Activated CD8-positive, alpha-beta memory T cell treated with anti-CD3 and anti-CD28 coated beads, Interleukin-2, amount 10 ng/mL, durations not matched to agents 7 days and 5 days (primary cell): Measurements from ENCODE around the gene ECEL1. TPM values are rescaled to one million over a fixed set of nuclear protein-coding genes. Genes with fewer than 3 reads are reported as not detected.
"Not testable (repeated sequence)": the region's sequence is repeated elsewhere in the genome, so short reads cannot be mapped to it uniquely, and the experiment has no call there.

Source experiments
- ATAC-seq: fragments of 150-1000 bp; cut with Tn5 transposase; one replicate; pipeline ENCODE4 v1.10.0; 2021; ENCODE audit warnings: moderate library complexity
- CTCF ChIA-PET: fragments of 350-600 bp; sonication (Branson Sonifier 250); formaldehyde crosslinking; loops from one replicate; lab custom pipeline; 2021; ENCODE audit warnings: antibody characterized with exemption; lab: Charles Lee
- DNase-seq: peaks from one replicate; pipeline ENCODE4 v3.0.0-alpha.2; 2020
- H3K27ac Mint-ChIP-seq: one replicate; pipeline ENCODE4 v1.8.0; 2021; ENCODE audit warnings: mild to moderate bottlenecking, mixed read lengths
- H3K27me3 Mint-ChIP-seq: one replicate; pipeline ENCODE4 v1.8.0; 2021; ENCODE audit warnings: mixed read lengths
- H3K36me3 Mint-ChIP-seq: one replicate; pipeline ENCODE4 v1.8.0; 2021; ENCODE audit warnings: mild to moderate bottlenecking, mixed read lengths
- H3K4me1 Mint-ChIP-seq: one replicate; pipeline ENCODE4 v1.8.0; 2021; ENCODE audit warnings: mixed read lengths
- H3K4me3 Mint-ChIP-seq: one replicate; pipeline ENCODE4 v1.8.0; 2021; ENCODE audit warnings: mild to moderate bottlenecking, moderate library complexity, mixed read lengths
- H3K9me3 Mint-ChIP-seq: one replicate; pipeline ENCODE4 v1.8.0; 2022; ENCODE audit warnings: low read depth, mixed read lengths
- total RNA-seq, 2 experiments: library from RNA; stranded (reverse); gene quantifications; one replicate each; pipeline ENCODE4 v1.2.3, GENCODE V29; 2021

Gene ECEL1
- total RNA-seq, 2 experiments from 2014 or later = 0.21 TPM; not detected in 1

DNA sequence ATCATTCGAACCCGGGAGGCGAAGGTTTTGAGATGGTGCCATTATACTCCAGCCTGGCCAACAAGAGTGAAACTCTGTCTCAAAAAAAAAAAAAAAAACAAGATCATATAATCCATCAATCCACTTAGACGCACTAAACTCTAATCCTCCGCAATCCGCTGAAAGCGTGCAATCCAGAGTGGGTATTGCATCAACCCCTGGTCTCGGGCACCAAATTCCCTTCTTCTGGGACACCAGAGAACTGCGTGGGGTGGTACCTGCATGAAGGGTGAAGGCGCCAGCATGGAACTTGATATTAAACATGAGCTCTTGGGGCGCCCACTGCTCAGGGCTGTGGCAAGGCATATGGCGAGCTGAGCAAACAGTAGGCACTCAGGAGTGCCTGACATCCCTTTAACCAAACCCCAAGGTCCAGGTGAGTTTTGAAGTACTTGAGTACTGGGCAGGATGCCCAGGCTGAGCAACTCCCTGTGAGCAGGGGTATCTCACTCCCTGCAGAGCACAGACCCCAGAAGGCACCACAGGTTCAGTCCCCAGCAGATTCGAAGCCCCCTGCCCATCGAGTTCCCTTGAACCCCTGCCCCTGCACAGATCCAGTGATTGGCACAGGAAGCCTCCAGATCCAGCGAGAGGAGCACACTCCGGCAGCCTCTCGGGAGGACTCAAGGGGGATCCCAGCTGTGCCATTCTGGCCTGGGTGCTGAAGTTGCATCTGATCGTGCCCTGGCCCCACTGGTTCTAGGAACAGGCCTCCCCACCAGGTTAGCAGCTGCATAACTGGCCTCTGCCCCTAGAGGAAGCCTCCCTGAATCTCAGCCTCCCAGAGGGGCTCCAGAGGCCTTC lies 23.7 kb downstream of the ECEL1 start:
- Mint-ChIP-seq H3K27me3 (peaks cover 22% of the 10 kb centered on the region), H3K4me3 (no peak overlapping the region), H3K27ac (no peak overlapping the region), H3K9me3 (no peaks in the 10 kb centered on the region), H3K36me3 (no peaks in the 10 kb centered on the region), H3K4me1 (no peaks in the 10 kb centered on the region)
- no peak for DNase-seq
- CTCF ChIA-PET = interaction anchor here (1.7 kb wide), 1 partner anchor 24 kb away, joined by 5 read pairs; no protein-coding TSS in a partner anchor
- no peak for ATAC-seq

DNA sequence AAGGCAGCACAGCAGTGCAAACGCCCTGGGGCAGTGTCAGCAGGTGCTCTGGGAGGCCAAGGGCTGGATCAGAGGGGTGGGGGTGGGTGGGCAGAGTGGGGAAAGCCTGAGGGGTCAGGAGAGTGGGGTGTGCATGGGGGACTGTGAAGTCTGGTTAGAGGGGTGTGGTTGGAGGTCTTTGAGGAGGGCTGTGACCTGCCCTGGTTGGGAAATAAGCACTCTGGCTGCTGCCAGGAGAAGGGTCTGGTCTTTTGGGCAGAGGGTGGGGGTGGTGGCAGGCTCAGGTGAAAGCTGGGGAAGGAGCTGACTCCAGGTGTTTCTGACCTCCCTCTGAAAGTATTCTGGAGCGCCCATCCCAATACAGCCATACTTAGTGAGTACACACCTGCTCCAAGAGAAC lies 27.5 kb downstream of the ECEL1 start:
- H3K9me3 Mint-ChIP-seq = no peaks in the 10 kb centered on the region
- H3K4me1 Mint-ChIP-seq = no peaks in the 10 kb centered on the region
- H3K36me3 Mint-ChIP-seq = no peaks in the 10 kb centered on the region
- H3K4me3 Mint-ChIP-seq = no peak overlapping the region
- peaks cover 14% of the 10 kb centered on the region for H3K27me3 Mint-ChIP-seq
- DNase-seq (no peak), ATAC-seq (no peak)
- no peak overlapping the region for H3K27ac Mint-ChIP-seq
- CTCF ChIA-PET = no interaction called here

DNA sequence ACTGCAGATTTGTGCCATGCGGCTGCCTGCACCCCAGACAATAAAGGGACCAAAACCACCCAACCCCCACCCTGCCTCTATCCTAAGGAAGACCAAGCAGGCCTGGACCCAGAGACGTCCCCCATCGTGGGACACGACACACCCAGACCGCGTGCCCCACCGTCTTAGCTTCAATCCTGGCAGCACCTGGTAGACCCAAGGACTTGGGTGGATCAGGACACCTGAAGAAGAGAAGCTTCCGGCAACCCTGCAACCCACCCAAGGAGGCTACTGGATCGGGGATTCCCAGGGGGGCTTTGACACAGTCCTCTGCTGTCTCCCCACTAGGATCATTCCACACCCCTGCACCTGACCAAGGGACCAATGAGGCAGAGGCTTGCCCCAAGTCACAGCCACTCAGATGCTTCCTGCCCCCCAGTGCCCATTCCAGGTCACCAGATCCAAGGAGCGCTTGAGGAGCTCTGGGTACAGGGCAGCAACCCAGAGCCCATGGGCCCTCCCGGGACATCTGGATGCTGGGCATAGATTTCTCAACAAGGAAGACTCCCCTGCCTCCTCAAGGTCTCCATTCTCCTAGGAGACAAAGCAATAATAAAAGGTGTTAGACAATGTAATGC lies 28.1 kb downstream of the ECEL1 start:
- Mint-ChIP-seq H3K27ac (no peak overlapping the region), H3K27me3 (peaks cover 14% of the 10 kb centered on the region), H3K36me3 (no peaks in the 10 kb centered on the region), H3K4me3 (no peak overlapping the region), H3K4me1 (no peaks in the 10 kb centered on the region), H3K9me3 (no peaks in the 10 kb centered on the region)
- CTCF ChIA-PET = no interaction called here
- no peak for DNase-seq
- no peak for ATAC-seq

DNA sequence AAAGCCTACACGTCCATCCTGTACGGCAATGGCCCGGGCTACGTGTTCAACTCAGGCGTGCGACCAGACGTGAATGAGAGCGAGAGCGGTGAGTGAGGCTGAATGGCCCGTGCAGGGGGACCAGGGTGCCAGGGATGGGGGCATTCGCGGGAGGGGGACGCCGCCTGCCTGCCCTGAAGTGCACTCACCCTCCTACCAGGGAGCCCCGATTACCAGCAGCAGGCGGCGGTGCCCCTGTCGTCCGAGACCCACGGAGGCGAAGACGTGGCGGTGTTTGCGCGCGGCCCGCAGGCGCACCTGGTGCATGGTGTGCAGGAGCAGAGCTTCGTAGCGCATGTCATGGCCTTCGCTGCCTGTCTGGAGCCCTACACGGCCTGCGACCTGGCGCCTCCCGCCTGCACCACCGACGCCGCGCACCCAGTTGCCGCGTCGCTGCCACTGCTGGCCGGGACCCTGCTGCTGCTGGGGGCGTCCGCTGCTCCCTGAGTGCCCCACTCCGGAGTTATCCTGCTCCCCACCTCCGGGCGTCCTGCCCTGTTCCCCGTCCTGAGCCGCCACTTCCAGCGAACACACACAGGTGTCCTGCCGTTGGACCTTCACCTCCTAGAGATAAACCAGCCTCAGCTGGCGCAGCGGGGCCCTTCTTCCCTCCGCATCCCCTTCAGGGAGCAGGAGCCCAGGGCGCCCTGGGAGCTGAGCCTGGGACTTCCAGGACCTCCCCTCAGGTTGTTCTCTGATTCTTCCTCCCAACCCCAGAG lies 28.8 kb downstream of the ECEL1 start:
- CTCF ChIA-PET = no interaction called here
- H3K36me3 Mint-ChIP-seq = no peaks in the 10 kb centered on the region

DNA sequence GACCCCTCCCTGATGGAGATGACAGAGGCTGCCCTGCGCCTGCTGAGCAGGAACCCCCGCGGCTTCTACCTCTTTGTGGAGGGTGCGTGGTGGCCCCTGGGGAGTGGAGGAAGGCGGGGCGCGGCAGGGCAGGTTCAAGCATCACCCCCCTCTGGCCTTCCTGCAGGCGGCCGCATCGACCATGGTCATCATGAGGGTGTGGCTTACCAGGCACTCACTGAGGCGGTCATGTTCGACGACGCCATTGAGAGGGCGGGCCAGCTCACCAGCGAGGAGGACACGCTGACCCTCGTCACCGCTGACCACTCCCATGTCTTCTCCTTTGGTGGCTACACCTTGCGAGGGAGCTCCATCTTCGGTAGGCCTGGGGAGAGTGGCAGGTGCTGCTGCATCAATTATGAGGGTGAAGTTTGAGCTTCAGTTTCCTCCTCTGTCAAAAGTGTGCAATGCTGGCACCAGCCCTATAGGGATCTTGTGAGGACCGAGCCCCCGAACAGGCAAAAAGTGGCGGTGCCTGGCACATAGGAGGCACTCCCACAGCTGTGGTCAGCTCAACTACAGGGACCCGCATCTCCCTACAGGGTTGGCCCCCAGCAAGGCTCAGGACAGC lies 29.5 kb downstream of the ECEL1 start:
- ATAC-seq = no peak
- Mint-ChIP-seq H3K4me3 (no peak overlapping the region), H3K27me3 (peaks cover 16% of the 10 kb centered on the region), H3K9me3 (no peaks in the 10 kb centered on the region), H3K27ac (no peak overlapping the region), H3K4me1 (no peaks in the 10 kb centered on the region), H3K36me3 (no peaks in the 10 kb centered on the region)
- CTCF ChIA-PET = no interaction called here
- no peak for DNase-seq

More for the DNA sequence above, 28.8 kb downstream of the ECEL1 start:
- Mint-ChIP-seq H3K9me3 (no peaks in the 10 kb centered on the region), H3K27me3 (peaks cover 16% of the 10 kb centered on the region), H3K4me1 (no peaks in the 10 kb centered on the region), H3K4me3 (no peak overlapping the region), H3K27ac (no peak overlapping the region)
- ATAC-seq (no peak), DNase-seq (no peak)

DNA sequence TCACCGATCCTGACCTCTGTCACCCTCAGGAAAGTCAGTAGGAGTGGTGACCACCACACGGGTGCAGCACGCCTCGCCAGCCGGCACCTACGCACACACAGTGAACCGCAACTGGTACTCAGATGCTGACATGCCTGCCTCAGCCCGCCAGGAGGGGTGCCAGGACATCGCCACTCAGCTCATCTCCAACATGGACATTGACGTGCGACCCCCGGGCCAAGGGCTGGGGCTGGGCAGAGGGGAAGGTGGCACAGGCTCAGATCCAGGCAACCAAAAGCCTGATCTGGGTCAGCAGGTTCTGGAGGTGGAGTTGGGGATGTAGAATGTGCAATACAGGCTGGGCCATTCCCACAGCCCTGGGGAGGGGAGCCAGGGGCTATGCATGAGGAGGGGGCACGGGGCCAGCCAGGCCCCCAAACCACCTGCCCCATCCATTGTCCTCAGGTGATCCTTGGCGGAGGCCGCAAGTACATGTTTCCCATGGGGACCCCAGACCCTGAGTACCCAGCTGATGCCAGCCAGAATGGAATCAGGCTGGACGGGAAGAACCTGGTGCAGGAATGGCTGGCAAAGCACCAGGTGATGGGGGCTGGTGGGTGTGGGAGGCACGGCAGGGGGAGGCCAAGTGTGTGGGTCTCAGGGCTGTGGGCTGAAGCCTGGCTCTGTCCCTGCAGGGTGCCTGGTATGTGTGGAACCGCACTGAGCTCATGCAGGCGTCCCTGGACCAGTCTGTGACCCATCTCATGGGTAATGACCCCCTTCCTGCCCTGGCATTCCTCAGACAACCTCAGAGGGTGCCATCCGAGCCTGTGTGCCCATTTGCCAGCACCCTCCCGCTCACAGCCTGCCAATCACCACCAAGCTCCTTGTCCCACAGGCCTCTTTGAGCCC lies 30.3 kb downstream of the ECEL1 start:
- Mint-ChIP-seq H3K27ac (no peak overlapping the region), H3K36me3 (no peaks in the 10 kb centered on the region), H3K4me1 (no peaks in the 10 kb centered on the region), H3K4me3 (no peak overlapping the region), H3K9me3 (no peaks in the 10 kb centered on the region), H3K27me3 (peaks cover 12% of the 10 kb centered on the region)
- ATAC-seq (no peak), DNase-seq (no peak)
- CTCF ChIA-PET = no interaction called here

DNA sequence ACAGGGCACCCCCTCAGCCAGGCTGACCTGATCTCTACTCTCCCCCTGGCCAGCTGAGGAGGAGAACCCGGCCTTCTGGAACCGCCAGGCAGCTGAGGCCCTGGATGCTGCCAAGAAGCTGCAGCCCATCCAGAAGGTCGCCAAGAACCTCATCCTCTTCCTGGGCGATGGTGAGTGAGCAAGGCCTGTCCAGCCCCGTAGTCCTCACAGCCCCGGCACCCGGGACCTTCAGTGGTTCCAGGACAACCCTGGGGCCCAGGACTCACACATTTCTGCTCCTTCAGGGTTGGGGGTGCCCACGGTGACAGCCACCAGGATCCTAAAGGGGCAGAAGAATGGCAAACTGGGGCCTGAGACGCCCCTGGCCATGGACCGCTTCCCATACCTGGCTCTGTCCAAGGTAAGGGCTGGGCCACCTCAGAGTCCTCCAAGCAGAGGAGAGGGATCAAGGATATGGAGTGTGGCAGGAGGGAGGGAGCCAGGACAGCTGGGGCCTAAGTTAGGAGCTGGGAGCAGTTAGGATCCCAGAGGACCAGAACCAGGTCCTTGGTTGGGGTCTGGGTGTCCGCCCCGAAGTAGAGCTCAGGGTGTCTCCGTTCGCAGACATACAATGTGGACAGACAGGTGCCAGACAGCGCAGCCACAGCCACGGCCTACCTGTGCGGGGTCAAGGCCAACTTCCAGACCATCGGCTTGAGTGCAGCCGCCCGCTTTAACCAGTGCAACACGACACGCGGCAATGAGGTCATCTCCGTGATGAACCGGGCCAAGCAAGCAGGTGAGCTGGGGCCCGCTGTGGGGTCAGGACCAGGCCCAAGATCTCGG lies 31.1 kb downstream of the ECEL1 start:
- Mint-ChIP-seq H3K27me3 (peaks cover 9% of the 10 kb centered on the region), H3K36me3 (no peaks in the 10 kb centered on the region), H3K4me1 (no peaks in the 10 kb centered on the region), H3K4me3 (no peak overlapping the region), H3K9me3 (no peaks in the 10 kb centered on the region), H3K27ac (no peak overlapping the region)
- DNase-seq (no peak), ATAC-seq (no peak)
- CTCF ChIA-PET = no interaction called here

DNA sequence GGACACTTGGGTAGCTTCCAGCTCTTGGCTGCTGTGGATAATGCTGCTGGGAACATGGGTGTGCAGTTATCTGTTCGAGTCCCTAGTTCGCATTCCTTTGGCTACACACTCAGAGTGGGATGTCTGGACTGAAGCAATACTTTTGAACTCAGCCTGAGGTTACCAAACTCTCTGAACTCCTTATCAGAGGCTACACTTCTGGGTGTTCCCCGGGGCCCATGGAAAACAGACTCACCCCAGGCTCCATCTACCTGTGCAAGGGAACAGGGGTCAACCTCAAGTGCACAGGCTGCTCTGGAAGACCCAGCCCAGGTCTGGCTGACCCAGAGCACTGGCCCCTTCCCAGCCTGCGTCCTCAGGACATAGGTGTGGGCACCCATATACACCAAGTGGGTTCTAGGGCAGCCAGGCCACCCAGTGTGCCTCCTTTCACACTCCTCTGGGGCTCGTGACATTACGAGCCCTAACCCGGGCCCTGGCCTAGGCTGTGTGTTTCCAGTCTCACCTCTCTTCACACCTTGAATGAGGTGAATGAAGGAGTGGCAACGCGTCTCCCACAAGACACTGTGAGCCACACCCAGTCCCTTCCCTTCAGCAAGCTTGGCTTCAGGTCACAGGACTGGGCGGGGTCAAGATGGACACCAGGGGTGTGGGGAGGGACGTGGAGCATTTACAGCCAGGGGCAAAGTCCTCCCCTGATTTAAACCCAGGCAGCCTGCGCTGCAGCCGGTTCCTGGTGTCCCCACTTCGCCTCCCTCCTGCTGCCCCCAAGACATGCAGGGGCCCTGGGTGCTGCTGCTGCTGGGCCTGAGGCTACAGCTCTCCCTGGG lies 32.0 kb downstream of the ECEL1 start, which contains the start of gene ALPI:
TSS of gene ALPI (plus strand) at position 728 of the 830 bp plus-strand sequence. CDS start at position 775, 47 bp downstream.
- no peaks in the 10 kb centered on the region for H3K36me3 Mint-ChIP-seq
- H3K4me1 Mint-ChIP-seq = no peaks in the 10 kb centered on the region
- no peak within 1 kb of the TSS for H3K27ac Mint-ChIP-seq
- peaks cover 8% of the 10 kb centered on the region for H3K27me3 Mint-ChIP-seq
- no peak within 1 kb of the TSS for H3K4me3 Mint-ChIP-seq
- ATAC-seq (no peak), DNase-seq (no peak)
- CTCF ChIA-PET = no interaction called here
- H3K9me3 Mint-ChIP-seq = no peaks in the 10 kb centered on the region

DNA sequence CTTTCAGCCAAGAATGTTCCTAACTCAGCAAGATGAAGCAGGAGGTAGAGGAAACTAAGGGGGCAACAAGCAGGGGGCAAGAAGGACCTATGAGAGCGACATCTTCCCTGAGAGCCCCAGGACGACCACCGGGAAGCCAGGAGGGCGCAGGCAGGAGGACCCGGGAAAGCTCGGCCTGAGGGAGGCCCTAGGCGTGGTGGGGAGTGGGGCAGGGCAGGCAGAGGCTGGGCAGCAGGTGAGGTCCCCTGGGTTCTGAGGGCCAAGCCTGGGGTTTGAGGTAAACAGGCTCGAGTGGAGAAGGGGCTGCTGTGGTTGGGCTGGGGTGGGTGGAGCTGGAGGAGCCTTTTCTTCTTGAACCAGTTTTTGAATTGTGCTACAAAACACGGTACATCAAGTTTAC lies 33.0 kb downstream of the ECEL1 start:
- no peaks in the 10 kb centered on the region for H3K9me3 Mint-ChIP-seq
- peaks cover 5% of the 10 kb centered on the region for H3K27me3 Mint-ChIP-seq
- H3K4me1 Mint-ChIP-seq = no peaks in the 10 kb centered on the region
- CTCF ChIA-PET = no interaction called here
- DNase-seq (no peak), ATAC-seq (no peak)
- no peak overlapping the region for H3K4me3 Mint-ChIP-seq
- no peak overlapping the region for H3K27ac Mint-ChIP-seq
- H3K36me3 Mint-ChIP-seq = no peaks in the 10 kb centered on the region

DNA sequence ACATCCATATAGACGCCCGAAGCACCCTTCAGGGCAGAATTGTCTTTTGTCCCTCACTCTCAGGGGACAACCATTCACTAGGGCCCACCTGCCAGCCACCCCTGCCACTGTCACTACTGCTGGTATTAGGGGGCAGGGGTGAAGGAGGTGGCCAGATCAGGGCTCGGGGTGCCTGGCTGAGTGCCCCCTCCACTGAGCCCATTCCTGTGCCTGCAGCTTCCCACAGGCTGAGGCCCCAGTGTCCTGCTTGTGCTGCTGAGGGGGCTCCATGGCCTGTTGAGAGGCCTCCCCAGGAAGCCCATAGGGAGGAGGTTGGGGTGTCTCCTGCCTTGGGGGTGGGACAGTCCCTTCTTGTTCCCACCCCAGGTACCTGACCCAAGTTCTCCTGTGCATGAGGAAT lies 36.0 kb downstream of the ECEL1 start:
- CTCF ChIA-PET, ATAC-seq: not testable (repeated sequence)

DNA sequence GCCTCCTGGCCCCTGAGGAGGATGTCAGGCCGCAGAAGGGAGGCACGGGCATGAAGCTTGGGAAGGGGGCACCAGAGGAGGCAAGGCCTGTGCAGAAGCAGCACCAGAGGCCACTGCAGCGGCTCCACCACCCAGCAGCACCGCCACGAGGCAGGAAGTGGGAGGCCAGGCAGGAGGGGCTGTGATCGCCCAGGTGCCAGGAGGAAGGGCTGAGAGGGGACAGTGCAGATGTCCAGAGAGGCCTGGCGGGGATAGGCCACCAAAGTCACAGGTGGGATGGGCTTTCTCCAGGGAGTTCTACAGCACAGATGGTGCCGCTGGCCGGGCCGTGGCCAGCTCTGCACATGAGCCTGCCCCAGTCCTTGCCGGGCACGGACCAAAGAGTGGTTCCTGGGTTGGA lies 37.7 kb downstream of the ECEL1 start:
- no peak overlapping the region for H3K27ac Mint-ChIP-seq
- CTCF ChIA-PET = no interaction called here
- no peak overlapping the region for H3K4me3 Mint-ChIP-seq
- H3K4me1 Mint-ChIP-seq = peaks cover 3% of the 10 kb centered on the region
- peak; percentile 40 for DNase-seq
- no peak for ATAC-seq
- H3K36me3 Mint-ChIP-seq = no peaks in the 10 kb centered on the region
- no peaks in the 10 kb centered on the region for H3K9me3 Mint-ChIP-seq
- H3K27me3 Mint-ChIP-seq = peaks cover 5% of the 10 kb centered on the region

More for the DNA sequence above, 36.0 kb downstream of the ECEL1 start:
- not testable (repeated sequence) for H3K4me3 Mint-ChIP-seq, H3K27ac Mint-ChIP-seq, H3K27me3 Mint-ChIP-seq, DNase-seq, H3K9me3 Mint-ChIP-seq, H3K4me1 Mint-ChIP-seq, H3K36me3 Mint-ChIP-seq
